Skeletal muscle satellite cell (primary cell): ENCODE data around the gene EIF1B.
A peak's percentile ranks its signal among the peaks of the same experiment; 100 is the strongest.

Experiments
- H3K27me3 ChIP-seq: 2 replicates; pipeline ENCODE4 v1.7.0; 2013; ENCODE audit warnings: low read length; ENCODE audit not compliant: control insufficient read depth, insufficient read depth
- H3K36me3 ChIP-seq: 2 replicates; pipeline ENCODE4 v1.7.0; 2013; ENCODE audit warnings: mild to moderate bottlenecking, control low read depth, low read length; ENCODE audit not compliant: insufficient read depth
- H3K4me1 ChIP-seq: 2 replicates; pipeline ENCODE4 v1.7.0; 2013; ENCODE audit warnings: low read length; ENCODE audit not compliant: control insufficient read depth, insufficient read depth
- H3K4me2 ChIP-seq: 2 replicates; pipeline ENCODE4 v1.7.0; 2013; ENCODE audit warnings: mild to moderate bottlenecking, low read length
- H3K4me3 ChIP-seq: 2 replicates; pipeline ENCODE4 v1.7.0; 2013; ENCODE audit warnings: low read length
- H3K9ac ChIP-seq: 2 replicates; pipeline ENCODE4 v1.7.0; 2013; ENCODE audit warnings: mild to moderate bottlenecking, low read depth, low read length, moderate library complexity
- H3K9me3 ChIP-seq: replicated peaks from 2 replicates; pipeline ENCODE4 v1.7.0; 2013; ENCODE audit warnings: mild to moderate bottlenecking, control low read depth, low read length

Gene EIF1B

DNA sequence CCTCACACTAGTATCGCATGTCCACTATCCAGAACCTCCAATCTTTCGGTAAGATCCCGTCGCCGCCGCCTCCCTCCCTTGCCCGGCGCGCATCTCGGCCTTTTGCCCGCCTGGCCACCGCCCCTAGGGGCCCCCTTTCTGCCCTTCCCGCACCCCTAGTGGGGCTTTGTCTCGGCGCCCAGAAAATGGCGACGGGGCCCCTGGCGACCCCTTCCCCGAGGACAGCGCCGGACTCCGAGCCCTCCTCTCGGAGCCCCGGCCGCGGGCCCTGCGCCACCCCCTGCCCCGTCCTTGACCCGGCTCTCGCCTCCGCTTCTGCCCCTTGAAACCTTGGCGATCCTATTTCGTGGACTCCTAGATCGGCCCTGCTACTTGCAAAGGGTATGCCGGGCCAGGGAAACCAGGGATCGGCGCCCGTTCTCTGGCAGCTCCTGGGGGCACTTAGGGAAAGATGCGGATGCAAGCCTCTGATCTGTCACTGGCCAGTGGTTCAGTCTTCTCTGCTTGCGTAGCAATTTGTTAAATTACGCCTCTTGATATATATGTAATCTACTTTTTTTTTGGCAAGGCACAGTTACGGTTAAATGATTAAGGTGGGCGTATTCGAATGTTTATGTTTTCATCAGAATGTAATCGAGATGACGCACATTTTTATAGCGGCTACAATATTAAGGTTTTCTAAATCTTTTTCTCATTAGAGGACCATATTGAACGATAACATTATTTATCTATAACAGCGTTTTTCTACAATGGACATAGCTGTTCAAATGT, 603 bp downstream of the EIF1B start:
- no peaks in the 10 kb centered on the region for H3K9me3 ChIP-seq
- peak overlapping the region; percentile 91 for H3K4me2 ChIP-seq
- H3K36me3 ChIP-seq: peaks cover 36% of the 10 kb centered on the region
- H3K9ac ChIP-seq: peak overlapping the region; percentile 98
- no peaks in the 10 kb centered on the region for H3K27me3 ChIP-seq
- peaks cover 13% of the 10 kb centered on the region for H3K4me1 ChIP-seq
- H3K4me3 ChIP-seq: peak overlapping the region; percentile 92

DNA sequence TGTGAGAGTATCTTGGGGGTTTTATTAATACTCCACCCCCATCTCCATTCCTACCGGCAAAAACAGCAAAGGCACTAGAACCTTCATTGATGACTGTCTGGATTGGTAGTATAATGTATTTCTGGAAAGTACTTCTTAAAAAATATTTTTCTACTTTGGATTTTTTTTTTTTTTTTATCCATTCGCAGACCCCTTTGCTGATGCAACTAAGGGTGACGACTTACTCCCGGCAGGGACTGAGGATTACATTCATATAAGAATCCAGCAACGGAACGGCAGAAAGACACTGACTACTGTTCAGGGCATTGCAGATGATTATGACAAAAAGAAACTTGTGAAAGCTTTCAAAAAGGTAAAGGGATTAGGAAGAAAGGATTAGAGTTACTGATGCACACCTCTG, 1.2 kb downstream of the EIF1B start:
- peak overlapping the region; percentile 91 for H3K4me2 ChIP-seq
- H3K9me3 ChIP-seq: no peaks in the 10 kb centered on the region
- no peaks in the 10 kb centered on the region for H3K27me3 ChIP-seq
- H3K4me1 ChIP-seq: peaks cover 13% of the 10 kb centered on the region
- peaks cover 36% of the 10 kb centered on the region for H3K36me3 ChIP-seq
- H3K4me3 ChIP-seq: peak overlapping the region; percentile 92
- H3K9ac ChIP-seq: peak overlapping the region; percentile 98

DNA sequence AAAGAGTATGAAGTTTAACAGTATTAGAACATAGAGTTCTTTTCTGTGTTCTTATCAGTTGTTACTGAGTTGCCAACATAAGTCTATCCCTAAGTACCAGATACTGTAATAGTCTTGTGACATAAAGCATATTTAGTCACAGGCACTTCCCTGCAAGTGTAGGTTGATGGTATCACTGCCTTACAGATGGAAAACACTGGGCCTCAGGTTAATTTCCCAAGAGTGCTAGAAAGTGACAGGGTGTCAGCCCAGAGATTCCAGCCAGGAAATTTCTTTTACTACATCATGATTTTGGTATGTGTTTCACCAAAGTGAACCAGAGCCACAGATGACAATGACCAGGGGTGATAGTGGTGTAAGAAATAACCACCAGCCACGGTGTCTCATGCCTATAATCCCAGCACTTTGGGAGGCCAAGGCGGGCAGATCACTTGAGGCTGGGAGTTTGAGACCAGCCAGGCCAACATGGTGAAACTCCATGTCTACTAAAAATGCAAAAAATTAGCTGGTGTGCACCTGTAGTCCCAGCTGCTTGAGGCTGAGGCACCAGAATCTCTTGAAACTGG, 3.2 kb downstream of the EIF1B start:
- H3K36me3 ChIP-seq: peaks cover 36% of the 10 kb centered on the region
- no peaks in the 10 kb centered on the region for H3K27me3 ChIP-seq
- H3K9me3 ChIP-seq: no peaks in the 10 kb centered on the region
- no peak overlapping the region for H3K4me3 ChIP-seq
- no peak overlapping the region for H3K9ac ChIP-seq
- peaks cover 13% of the 10 kb centered on the region for H3K4me1 ChIP-seq
- no peak overlapping the region for H3K4me2 ChIP-seq

GRCh38 chr3:40313975-40314860, 4.7 kb downstream of the EIF1B start:
- Histone ChIP-seq H3K27me3 (no peaks in the 10 kb centered on the region), H3K36me3 (peaks cover 36% of the 10 kb centered on the region), H3K4me1 (peaks cover 6% of the 10 kb centered on the region)

GRCh38 chr3:40317061-40317855, 7.8 kb downstream of the EIF1B start:
- no peak overlapping the region for H3K4me2 ChIP-seq
- H3K4me1 ChIP-seq: no peaks in the 10 kb centered on the region
- H3K4me3 ChIP-seq: no peak overlapping the region
- H3K36me3 ChIP-seq: peaks cover 20% of the 10 kb centered on the region
- H3K27me3 ChIP-seq: no peaks in the 10 kb centered on the region
- H3K9me3 ChIP-seq: no peaks in the 10 kb centered on the region
- H3K9ac ChIP-seq: no peak overlapping the region

More at GRCh38 chr3:40313975-40314860, 4.7 kb downstream of the EIF1B start:
- Histone ChIP-seq H3K4me3 (no peak overlapping the region), H3K4me2 (no peak overlapping the region), H3K9me3 (no peaks in the 10 kb centered on the region), H3K9ac (no peak overlapping the region)

DNA sequence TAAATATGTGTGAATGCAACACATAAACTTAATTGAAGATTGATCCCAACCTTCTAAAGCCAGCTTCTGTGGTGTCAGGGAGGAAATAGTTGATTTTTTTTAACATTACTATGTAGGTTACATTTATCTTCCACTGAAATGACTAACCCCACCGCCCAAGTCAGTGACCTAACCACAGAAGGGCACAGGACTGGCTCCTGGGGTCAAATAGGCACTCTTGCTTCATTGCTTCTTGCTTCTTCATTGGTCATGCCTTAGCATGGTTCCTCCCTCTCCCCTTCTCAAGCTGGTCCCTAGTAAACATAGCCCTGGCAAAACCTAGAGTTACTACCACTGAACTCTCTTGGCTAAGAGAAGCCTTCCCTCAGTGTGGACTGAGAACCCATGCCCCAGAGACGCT, 12.3 kb downstream of the EIF1B start:
- H3K36me3 ChIP-seq: no peaks in the 10 kb centered on the region
- no peak overlapping the region for H3K4me2 ChIP-seq
- no peaks in the 10 kb centered on the region for H3K4me1 ChIP-seq
- H3K9ac ChIP-seq: no peak overlapping the region
- H3K4me3 ChIP-seq: no peak overlapping the region
- no peaks in the 10 kb centered on the region for H3K9me3 ChIP-seq
- H3K27me3 ChIP-seq: no peaks in the 10 kb centered on the region

DNA sequence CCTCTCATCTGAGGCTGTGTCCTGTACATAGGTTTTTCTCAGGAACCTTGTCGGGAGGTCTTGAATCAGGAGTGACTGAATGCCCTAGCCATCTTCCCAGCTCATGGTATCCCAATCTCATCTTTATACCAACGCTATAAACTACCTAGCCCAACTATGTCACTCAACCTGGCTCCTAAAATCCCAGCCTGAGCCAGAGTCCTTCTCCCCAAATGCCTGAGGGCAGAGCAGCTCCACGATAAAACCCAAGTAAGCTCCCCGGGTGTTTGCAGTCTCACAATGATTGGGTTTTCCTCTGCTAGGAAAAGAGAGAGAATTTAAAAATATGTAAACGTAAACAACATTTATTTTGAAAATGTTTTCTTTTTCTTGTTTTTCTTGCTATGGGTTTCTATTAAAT, 14.4 kb downstream of the EIF1B start:
- Histone ChIP-seq H3K36me3 (no peaks in the 10 kb centered on the region), H3K4me3 (no peak overlapping the region)

GRCh38 chr3:40324621-40325020, 15.1 kb downstream of the EIF1B start:
- H3K9ac ChIP-seq: no peak overlapping the region
- no peak overlapping the region for H3K4me2 ChIP-seq
- no peaks in the 10 kb centered on the region for H3K9me3 ChIP-seq
- H3K27me3 ChIP-seq: no peaks in the 10 kb centered on the region
- no peak overlapping the region for H3K4me3 ChIP-seq
- no peaks in the 10 kb centered on the region for H3K4me1 ChIP-seq
- H3K36me3 ChIP-seq: no peaks in the 10 kb centered on the region

More for the DNA sequence above, 14.4 kb downstream of the EIF1B start:
- Histone ChIP-seq H3K4me2 (no peak overlapping the region), H3K27me3 (no peaks in the 10 kb centered on the region), H3K9me3 (no peaks in the 10 kb centered on the region), H3K9ac (no peak overlapping the region), H3K4me1 (no peaks in the 10 kb centered on the region)

- Histone ChIP-seq H3K36me3 (no peaks in the 10 kb centered on the region), H3K4me2 (no peak overlapping the region), H3K9me3 (no peaks in the 10 kb centered on the region), H3K4me3 (no peak overlapping the region), H3K27me3 (no peaks in the 10 kb centered on the region), H3K9ac (no peak overlapping the region), H3K4me1 (no peaks in the 10 kb centered on the region)
Observed at GRCh38 chr3:40325465-40325864, 16.0 kb downstream of the EIF1B start.

DNA sequence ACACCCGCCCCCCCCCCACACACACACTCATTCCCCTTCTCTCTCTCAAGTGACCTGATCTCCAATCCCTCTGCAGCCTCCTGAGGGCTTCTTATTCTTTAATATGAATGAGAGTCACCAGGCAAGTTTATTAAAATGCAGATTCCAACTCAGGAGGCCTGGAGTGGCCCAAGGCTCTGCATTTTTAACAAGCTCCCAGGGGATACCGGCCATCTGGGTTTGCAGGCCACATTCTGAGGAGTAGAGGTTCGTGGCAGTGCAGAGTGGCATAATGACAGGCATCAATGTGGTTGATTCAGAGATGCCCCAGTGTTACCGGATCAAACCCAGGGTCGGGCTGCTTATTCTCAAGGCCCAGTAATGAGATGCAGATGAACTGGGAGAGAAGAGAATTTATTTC, 18.9 kb downstream of the EIF1B start:
- H3K9ac ChIP-seq: no peak overlapping the region
- H3K4me2 ChIP-seq: no peak overlapping the region
- H3K27me3 ChIP-seq: no peaks in the 10 kb centered on the region
- no peak overlapping the region for H3K4me3 ChIP-seq
- H3K9me3 ChIP-seq: no peaks in the 10 kb centered on the region
- no peaks in the 10 kb centered on the region for H3K36me3 ChIP-seq
- no peaks in the 10 kb centered on the region for H3K4me1 ChIP-seq

DNA sequence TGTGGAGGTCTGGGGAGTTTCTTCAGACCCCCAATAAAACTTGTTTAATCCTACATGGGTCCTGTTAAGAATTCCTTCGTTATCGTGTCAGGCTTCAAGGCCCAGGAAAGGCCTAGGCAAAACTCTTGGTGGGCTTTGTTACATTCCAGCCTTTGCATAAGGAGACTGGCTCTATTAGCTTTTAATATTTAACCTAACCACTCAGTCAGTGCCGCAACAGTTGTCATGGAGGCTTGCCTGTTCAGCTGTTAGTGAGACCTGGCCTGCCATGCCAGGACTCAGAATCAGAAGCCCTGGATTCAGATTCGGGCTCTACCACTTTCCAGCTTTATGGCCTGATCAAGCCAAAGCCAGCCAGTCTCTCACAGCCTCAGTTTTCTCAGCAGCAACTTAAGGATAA, 19.6 kb downstream of the EIF1B start:
- Histone ChIP-seq H3K4me2 (no peak overlapping the region), H3K9me3 (no peaks in the 10 kb centered on the region), H3K36me3 (no peaks in the 10 kb centered on the region), H3K9ac (no peak overlapping the region), H3K27me3 (no peaks in the 10 kb centered on the region), H3K4me1 (no peaks in the 10 kb centered on the region), H3K4me3 (no peak overlapping the region)
